HG03520 (cell line): ENCODE results near the gene FGF4.

Experiments
- ATAC-seq: cut with Tn5 transposase; IDR thresholded peaks from one replicate; pipeline ENCODE4 v1.9.1; 2021; ENCODE audit warnings: mild to moderate bottlenecking, moderate library complexity; ENCODE audit not compliant: unreplicated experiment

The FGF4 gene

DNA sequence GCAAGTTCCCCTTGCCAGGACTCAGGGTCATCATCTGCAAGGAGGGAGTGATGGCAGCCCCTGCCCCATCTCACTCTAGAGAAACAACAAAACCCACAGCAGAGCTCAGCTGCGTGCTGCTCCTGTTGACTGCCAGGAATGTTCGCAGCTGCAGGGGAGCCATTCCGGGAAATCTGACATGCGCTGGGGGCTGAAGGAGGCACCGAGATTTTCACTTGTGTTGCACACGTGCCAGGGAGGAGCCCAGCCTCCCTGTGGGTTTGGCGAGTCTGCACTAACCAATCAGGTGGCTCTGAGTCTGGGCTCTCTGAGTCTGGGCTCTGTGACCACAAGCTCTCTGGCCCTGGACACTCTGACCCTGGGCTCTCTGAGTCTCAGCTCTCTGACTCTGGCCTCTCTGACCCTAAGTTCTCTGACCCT is 33.5 kb upstream of the FGF4 start:
- no peak for ATAC-seq

DNA sequence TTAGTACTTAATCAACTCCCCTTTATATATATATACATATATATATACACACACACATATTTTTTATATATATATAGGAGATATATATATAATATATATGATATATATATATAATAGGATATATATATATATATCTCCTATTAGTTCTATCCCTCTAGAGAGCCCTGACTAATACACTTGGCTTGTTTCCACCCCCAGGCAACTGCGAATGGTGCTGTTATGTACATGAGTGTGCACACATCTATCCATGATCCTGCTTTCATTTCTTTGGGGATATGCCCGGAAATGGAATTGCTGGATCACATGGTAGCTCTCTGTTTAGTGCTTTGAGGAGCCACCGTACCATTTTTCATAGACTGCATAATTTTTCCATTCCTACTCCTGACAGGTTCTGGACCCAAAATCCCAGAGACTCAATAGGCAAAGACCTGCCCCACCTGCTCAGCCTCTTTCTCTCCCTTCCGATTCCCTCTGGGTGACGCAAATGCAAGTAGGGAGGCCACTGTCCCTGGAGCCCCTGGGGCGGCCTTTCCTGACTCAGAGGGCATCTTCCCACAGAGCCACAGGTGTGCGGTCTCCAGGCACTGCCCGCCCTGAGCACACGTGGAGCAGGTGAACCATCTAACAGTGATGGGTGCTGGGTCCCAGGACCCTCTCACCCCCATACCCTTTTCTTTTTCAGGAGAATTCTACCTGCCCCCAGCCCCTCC is 32.1 kb upstream of the FGF4 start:
- no peak for ATAC-seq

DNA sequence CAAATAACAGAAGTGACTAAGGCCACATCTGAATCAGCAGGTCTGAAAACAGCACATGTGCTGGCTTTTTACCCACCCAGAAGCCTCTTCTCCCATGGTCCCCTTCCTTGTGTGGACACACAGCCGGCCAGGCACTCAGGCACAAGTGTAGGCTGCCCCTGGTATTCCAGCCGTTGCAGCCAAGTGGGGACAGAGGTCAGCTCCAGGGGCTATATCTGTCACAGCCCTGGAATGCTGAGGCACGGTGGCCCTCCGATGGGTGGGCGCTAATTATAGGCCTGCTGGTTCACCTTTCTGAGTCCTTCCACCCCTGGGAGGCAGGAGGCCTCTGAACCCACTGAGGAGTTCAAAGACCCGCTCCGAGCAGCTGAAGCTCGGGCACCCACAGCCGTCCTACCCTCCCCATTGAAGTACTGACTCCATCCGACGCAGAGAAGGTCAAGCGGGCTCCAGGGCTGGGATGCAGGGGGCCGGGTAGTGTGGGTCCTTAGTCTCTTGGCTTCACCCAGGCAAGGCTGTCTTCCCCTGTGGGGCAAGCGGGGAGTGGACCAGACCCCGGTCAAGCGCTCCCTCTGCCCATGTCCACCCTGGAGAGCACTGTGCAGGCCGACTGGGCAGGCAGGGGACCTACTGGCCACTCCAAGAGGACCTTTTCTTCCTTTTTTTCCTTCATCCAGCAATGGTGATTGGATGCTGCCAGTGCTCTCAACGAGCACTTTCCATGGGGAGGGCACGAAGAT is 29.8 kb upstream of the FGF4 start:
- no peak for ATAC-seq

DNA sequence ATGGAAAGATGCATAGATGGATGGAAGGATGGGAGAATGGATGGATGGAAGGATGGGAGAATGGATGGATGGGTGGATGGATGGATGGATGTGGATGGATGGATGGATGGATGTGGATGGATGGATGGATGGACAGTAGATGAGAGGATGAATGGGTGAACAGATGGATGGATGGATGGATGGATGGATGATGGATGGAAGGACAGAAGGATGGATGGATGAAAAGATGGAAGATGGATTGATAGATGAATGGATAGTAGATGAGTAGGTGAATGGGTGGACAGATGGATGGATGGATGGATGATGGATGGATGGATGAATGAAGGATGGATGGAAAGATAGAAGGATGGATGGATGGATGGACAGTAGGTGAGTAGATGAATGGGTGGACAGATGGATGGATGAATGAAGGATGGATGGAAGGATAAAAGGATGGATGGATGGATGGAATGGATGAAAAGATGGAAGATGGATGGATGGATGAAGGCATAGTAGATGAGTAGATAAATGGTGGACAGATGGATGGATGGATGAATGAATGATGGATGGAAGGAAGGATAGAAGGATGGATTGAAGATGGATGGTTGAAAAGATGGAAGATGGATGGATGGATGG is 28.6 kb upstream of the FGF4 start:
- ATAC-seq: no peak

DNA sequence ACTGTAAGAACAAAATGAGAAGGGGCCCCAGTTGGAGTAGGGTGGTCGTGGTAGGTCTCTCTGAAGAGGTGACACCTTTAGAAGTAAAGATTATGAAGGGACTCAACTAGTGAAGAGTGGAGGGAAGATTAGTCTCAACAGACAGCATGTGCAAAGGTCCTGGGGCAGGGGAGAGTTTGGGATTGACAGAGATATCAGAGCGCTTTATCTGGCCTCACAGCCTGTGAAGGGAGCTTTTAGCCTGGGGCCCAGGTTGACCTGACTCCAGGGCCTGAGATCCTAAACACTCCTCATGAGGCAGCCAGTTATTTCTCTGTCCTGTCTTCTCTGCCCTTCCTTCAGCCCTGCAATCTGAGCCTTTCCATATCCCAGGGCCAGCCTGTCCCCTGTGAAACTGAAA is 27.9 kb upstream of the FGF4 start:
- ATAC-seq: no peak

DNA sequence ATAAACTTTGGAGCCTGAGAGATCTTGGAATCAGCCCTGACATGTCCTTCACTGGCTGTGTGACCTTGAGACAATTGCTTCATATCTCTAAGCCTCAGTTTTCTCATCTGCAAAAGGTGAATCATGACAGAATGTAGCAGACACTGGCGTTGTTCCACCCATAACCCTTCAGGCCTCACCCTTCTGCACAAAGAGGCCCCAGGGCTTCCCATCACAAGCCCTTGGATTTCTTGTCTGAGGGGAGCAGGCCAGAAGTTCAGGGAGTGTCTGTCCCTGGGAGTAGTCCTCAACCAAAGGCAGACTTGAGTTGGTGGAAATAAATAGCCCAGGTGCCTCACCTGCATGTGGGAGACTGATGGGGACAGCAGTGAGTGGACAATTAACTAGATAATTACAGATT is 27.4 kb upstream of the FGF4 start:
- ATAC-seq: no peak

DNA sequence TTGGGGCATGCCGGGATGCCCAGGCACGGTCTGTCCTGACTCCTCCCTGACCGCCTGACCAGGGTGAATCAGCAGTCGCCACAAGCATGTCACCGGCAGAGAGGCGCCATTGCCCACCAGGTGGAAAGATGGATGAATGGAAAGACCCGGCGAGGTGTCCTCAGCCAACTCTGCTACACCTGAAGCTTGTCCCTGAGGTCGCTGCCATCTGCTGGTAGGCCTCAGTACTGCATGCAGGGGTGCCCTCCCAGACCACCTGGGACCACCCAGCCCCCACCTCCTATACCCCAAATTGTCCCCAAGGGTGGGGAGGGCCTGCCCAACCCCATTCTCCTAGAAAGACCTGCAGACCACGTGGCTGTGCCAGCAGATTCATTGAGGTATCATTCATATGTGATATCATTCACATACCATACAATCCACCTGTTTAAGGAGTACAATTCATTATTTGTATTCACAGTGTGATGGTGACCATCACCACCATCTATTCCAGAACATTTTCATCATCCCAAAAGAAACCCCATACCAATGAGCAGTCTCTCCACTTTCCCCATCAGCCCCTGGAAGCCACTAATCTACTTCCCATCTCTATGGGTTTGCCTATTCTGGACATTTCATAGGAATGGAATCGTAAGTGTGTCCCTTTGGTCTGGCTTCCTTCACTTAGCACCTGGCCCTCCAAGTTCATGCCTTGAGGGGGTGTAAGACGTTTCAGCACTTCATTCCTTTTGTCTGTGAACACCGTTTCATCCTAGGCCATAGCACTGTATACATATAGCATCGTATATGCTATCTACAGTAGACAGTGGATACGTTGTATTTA is 26.6 kb upstream of the FGF4 start:
- ATAC-seq: no peak

DNA sequence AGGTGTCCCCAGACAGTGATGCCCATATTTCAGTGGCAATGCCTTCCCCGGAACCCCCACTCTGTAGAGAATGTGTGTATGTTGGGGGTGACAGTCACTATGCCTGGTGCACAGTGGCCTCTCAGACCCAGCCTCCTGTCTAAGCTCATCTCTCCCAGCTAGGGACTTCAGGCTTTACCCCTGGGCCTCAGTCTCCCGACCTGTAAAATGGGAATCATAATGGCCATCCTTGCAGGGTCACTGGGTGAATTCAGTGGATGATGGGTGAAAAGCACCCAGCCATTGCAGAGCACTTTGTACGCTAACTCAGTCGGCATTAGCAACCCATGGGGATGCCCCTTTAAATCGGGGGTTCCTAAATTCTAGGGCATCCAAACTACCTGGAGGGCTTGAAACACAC is 25.1 kb upstream of the FGF4 start:
- ATAC-seq: no peak

DNA sequence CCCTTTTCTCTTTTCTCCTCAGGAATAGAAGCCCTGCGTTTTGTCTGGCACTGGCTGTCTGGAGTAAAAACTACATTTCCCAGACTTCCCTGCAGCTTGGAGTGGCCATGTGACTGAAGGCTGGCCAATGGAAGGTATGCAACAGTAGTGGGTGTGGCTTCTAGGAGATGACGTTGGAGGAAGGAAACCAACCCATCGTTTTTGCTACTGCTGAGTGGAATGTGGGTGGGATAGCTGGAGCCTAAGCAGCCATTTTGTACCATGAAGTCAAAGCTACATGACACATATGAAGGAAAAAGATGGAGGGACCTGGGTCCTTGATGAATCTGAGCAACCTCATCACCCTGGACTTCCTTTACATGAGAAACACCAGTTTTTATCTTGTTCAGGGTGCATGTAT is 24.4 kb upstream of the FGF4 start:
- ATAC-seq: no peak

DNA sequence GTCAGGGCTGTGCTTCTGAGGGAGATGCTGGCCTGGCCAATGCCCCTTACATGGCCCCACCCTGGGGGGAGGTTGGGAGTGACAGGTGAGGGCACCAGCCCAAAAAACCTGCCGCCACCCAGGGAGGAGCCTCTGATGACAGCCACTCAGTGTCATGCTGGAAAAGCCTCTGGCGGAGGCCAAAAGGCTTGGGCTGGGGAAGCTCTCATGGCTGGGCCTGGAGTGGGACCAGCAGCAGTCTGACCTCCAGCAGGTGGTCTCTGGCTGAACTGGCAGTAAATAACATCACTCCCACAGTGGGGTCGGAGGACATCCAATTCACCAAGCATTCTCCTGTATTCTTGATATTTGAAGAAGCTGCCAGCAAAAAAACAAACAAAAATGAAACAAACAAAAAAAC is 24.0 kb upstream of the FGF4 start:
- ATAC-seq: no peak

DNA sequence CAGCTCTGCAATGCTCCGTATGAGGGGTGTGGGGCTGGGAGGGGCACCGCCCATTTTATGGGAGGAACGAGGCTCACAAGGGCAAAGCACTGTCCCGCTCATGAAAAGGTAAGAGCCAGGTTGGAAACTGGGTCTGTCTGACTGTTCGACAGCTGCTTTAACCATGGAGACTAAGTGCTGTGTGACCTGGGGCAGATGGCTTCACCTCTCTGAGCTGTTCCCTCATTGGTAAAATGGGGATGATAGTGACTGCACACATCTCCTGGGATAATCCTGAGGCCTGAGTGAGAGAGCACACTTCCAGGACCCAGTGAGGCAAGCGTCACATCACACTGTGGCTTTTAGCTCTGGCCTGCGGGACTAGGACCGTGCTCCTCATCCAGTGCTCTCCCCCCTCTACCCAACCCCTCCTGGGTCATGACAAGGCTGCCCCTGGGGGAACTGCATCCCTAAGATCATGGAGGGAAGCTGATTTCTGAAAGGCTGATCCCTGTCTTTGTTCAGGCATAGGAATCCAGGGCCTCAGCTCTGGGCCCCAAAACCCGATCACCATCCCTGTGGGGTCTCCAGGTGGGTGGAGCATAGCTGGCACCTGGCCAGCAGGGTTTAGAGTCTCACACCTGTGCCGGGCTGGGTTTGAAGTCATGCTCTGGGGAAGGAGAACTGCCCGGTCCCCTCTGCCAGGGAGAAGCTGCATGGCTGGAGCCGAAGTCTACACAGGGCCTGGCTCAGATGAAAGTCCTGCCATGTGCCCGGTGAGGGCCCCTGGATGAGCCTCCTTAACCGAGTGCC is 22.8 kb upstream of the FGF4 start:
- no peak for ATAC-seq

DNA sequence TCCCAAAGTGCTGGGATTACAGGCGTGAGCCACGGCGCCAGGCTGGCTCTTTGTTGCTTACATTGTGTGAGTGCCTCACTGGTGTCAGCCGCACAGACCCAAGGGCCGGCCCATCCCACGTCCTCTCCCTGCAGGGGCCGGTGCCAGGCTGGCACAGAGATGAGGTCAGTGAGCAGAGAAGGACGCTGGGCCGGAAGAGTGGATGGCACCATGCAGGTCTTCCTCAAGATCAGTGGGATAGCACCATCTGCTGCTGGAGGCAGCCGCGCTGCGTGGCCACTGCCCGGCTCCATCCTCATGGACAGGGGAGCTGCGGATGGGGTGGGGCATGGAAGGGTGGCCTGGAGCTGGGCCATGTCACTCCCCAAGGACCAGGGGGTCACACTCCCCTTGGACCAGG is 22.0 kb upstream of the FGF4 start:
- no peak for ATAC-seq

DNA sequence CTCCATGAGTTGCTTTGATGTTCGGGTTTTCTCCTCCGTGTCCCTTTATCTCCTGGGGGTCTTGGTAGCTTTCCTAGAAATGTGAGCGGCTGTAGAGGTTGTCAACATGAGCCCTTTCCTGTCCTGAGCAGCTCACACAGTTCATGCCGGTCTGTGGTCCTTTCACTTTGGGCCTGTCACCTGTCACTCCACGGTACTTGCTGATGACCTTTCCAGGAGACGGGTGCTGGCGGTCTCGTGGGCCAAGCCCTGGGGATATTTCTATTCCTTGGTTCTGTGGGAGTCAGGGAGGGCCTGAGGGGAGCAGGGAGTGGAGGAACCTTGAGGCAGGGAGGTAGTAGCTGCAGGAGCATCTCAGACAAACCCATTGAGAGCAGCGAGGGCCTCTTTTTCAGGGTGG is 20.9 kb upstream of the FGF4 start:
- ATAC-seq: no peak

DNA sequence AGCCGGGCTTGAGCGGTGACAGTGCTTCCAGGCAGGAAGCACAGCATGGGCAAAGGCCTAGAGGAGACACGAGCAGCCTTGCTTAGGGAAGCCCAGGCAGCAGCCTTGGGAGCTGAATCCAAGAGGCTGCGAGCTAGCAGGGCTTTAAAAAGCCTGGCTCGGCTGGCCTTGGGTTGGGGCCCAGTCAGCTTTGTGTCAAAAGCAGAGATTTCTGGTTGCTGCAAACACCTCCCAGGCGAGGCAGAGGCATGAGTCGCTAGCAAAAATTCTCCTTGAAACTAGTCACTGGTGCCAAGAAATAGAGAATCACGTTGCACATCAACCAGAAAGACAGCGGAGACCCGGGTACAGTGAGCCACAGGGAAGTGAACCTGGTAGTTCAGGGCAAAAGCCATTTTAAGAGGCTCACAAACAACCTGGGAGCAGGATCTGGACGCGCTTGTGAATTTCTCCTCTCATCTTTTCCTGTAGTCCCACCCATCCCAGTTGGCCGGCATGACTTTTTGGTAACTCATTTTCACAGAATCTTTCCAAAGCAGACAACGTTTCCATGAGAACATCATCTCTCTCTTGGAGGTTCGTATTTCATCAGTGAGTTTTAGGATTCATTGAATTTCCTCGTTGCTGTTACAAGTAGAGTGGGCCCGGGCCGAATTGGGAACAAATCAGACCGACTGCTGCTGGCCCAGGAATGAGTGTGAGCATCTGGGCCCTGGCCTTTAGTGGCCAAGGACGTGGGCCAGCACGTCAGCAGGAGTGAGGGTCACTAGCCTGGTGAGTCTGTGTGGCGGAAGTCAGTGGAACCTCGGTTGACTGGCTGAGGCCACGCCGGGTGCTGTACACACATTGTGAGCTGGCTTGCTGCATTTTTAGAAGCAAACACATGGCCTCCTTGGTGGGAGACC is 16.4 kb upstream of the FGF4 start:
- ATAC-seq: no peak

DNA sequence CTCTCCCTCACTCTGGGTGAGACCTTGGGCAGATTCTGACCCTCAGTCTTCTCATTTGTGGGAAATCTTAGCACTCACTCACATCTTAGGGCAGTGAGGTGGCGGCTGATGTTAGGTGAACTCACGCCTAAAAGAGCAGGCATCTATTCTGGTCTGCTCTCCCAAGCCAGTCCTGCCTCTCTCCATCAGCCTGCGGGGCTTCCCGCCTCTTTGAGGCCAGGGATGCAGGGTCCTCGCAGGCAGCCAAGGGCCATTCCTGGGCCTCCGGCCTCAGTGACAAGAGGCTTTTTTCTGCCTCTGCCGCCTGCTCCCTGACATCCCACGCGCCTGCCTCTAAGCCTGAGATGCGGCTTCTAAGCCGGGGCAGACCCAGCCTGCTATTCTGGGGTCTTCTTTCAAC is 13.8 kb upstream of the FGF4 start:
- no peak for ATAC-seq

DNA sequence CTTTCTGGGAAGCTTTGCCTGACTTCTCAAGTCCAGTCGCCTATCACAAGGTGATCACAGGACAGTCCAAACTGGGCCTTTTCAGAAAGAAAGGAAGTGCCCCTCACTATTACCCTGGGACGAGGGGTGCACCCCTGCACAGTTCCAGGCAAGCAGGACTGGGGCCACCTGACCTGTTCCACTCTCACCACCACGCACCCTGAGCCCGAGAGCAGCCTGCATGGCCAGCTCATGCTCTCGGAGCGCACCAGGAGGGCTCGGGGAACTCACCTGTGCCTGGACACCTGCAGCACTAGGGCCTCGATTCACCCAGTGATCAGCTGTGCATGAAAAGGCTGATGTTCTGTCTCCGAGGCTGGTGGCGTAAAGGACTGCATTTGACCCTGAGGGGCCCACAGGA is 12.8 kb upstream of the FGF4 start:
- ATAC-seq: no peak

DNA sequence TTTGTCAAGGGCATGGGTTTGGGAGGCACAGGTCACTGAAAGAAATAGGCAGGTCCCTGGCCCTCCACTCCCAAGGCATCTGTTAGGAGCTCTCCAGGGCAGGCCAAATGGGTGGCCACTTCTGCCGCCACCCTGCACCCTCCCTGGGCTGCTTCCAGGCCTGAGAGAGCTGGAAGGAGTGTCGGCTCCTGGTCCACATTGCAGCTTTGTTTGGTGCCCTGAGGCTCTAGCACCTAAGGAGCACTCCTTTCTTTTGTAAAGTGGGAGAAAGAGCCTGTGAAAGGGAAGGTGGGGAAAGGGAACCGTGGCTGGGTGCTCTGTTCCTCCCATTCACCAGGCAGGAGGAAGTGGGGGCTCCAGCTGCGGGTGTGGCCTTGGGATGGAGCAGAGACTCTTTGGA is 12.3 kb upstream of the FGF4 start:
- ATAC-seq: no peak

DNA sequence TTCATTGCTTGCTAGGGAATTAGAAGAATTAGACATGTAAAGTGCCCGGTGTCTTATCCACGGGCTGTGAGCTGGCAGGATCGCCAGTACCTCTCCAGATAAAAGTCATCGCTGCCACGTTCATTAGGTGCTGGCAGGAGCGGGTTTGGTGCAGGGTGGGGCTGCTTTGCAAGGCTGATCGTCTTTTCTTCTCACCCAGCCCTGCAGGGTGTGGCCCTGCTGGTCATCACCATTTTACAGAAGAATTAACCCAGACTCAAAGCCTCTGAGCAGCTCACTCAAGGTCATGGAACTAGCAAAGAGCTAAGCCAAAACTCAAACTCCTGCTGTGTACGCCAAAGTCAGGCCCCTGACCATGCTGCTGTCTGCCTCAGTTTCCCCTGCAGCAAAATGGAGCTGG is 6.1 kb upstream of the FGF4 start:
- no peak for ATAC-seq

DNA sequence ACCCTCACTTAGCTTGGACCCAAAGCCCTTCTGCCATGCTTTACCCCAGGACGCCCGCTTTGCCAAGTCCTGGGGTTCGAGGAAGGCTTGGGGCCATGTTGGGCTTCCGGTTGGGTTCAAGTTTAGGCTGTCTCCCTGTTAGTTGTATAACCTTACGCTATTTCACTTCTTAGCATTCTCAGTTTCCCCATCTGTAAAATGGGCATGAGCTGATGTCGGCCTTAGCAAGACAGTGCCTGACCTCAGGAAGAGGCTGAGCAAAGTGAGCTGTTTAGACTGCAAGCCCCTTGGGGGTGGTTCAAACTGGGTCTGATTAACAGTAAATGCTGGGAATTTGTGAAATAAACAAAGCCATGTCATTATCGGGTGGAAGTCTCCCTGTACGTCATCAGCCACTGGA is 3.2 kb upstream of the FGF4 start:
- ATAC-seq: no peak
